Lower leg skin (tissue), 4 donors: ENCODE measurements around the gene KCNJ2. TPM values are rescaled to one million over a fixed set of nuclear protein-coding genes. Genes with fewer than 3 reads are reported as not detected.

Source experiments
- DNase-seq, 2 donors: peaks; one replicate each; pipeline ENCODE4 v3.0.0-alpha.2; 2019; ENCODE audit warnings: low spot score in 2 of 2
- H3K4me3 ChIP-seq: fragments of 200-600 bp; sonication (generic); 2 replicates; pipeline ENCODE4 v1.5.1; 2017; ENCODE audit warnings: mild to moderate bottlenecking, low read depth; ENCODE audit not compliant: poor library complexity, severe bottlenecking
- POLR2A ChIP-seq, 2 donors: fragments of 450-650 bp; IDR thresholded peaks; one replicate each; pipeline ENCODE4 v1.6.1; 2016 to 2017; ENCODE audit warnings: antibody characterized with exemption in 2 of 2, mild to moderate bottlenecking in 1 of 2, moderate library complexity in 1 of 2
- WGBS, 2 donors: methylation state at CpG; one replicate each; pipeline ENCODE4 v1.1.5; 2018; 5-methylcytosine and 5-hydroxymethylcytosine counted together
- intact Hi-C: fragments of 100-400 bp; cut with DNase I; formaldehyde crosslinking; loops from one replicate; pipeline ENCODE4 v1.15.0; 2023; ENCODE audit warnings: low total_unique reads
- total RNA-seq, 4 donors: library from RNA; depleted of rRNA; stranded (reverse); fragments of >200 nt; gene quantifications; one replicate each; pipeline ENCODE4 v1.1.0, GENCODE V29; 2016
- TF ChIP-seq, protein P1 (sequence below), 3 donors: fragments of 450-650 bp; IDR thresholded peaks; one replicate each; pipeline ENCODE4 v1.5.1; 2016; ENCODE audit warnings: antibody characterized with exemption in 3 of 3, mild to moderate bottlenecking in 3 of 3, moderate library complexity in 2 of 3

The KCNJ2 gene
- total RNA-seq, 4 donors from 2014 or later: 5.6 to 11.4 (median 9.7) TPM

DNA sequence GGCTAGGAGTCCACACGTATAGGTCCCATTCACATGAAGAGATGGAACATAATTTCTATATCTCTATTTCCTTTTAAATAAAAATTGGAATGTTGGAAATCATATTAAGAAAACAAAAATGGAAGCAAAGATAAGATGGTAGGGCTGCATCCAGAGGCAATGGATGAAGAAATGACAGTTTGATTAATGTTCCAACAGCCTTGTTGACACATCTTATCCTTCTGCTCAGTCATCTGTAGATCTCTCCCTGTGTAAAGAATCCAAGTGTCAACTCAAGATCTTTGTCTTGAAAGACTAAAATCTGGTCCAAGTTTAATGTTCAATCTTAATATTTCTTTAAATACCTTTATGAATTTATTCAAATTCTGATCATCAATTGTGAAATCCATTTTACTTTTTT lies 7.8 kb upstream of the KCNJ2 start:
- intact Hi-C loops: no loop called here
- no peak for DNase-seq
- TF ChIP-seq POLR2A (IDR thresholded peaks at IDR 0.05): no peak
- TF ChIP-seq, protein P1, sequence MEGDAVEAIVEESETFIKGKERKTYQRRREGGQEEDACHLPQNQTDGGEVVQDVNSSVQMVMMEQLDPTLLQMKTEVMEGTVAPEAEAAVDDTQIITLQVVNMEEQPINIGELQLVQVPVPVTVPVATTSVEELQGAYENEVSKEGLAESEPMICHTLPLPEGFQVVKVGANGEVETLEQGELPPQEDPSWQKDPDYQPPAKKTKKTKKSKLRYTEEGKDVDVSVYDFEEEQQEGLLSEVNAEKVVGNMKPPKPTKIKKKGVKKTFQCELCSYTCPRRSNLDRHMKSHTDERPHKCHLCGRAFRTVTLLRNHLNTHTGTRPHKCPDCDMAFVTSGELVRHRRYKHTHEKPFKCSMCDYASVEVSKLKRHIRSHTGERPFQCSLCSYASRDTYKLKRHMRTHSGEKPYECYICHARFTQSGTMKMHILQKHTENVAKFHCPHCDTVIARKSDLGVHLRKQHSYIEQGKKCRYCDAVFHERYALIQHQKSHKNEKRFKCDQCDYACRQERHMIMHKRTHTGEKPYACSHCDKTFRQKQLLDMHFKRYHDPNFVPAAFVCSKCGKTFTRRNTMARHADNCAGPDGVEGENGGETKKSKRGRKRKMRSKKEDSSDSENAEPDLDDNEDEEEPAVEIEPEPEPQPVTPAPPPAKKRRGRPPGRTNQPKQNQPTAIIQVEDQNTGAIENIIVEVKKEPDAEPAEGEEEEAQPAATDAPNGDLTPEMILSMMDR (IDR thresholded peaks at IDR 0.05): no peak
- no peak overlapping the region for H3K4me3 ChIP-seq
- 82 to 92% methylated on average over 1 of the region's 1 CpG for WGBS, 2 donors

GRCh38 chr17:70165383-70165782 lies 3.9 kb upstream of the KCNJ2 start:
- no peak for TF ChIP-seq POLR2A (IDR thresholded peaks at IDR 0.05)
- TF ChIP-seq, protein P1 (IDR thresholded peaks at IDR 0.05): no peak
- no peak overlapping the region for H3K4me3 ChIP-seq
- 76 to 81% methylated on average over 2 of the region's 2 CpGs for WGBS, 2 donors
- intact Hi-C loops: no loop called here
- no peak for DNase-seq

GRCh38 chr17:70166615-70167014 lies 2.7 kb upstream of the KCNJ2 start:
- TF ChIP-seq, protein P1 (IDR thresholded peaks at IDR 0.05): no peak
- TF ChIP-seq POLR2A (IDR thresholded peaks at IDR 0.05): no peak
- WGBS, 2 donors: 72 to 79% methylated on average over 4 of the region's 4 CpGs
- no peak overlapping the region for H3K4me3 ChIP-seq
- intact Hi-C loops: no loop called here
- DNase-seq: no peak

DNA sequence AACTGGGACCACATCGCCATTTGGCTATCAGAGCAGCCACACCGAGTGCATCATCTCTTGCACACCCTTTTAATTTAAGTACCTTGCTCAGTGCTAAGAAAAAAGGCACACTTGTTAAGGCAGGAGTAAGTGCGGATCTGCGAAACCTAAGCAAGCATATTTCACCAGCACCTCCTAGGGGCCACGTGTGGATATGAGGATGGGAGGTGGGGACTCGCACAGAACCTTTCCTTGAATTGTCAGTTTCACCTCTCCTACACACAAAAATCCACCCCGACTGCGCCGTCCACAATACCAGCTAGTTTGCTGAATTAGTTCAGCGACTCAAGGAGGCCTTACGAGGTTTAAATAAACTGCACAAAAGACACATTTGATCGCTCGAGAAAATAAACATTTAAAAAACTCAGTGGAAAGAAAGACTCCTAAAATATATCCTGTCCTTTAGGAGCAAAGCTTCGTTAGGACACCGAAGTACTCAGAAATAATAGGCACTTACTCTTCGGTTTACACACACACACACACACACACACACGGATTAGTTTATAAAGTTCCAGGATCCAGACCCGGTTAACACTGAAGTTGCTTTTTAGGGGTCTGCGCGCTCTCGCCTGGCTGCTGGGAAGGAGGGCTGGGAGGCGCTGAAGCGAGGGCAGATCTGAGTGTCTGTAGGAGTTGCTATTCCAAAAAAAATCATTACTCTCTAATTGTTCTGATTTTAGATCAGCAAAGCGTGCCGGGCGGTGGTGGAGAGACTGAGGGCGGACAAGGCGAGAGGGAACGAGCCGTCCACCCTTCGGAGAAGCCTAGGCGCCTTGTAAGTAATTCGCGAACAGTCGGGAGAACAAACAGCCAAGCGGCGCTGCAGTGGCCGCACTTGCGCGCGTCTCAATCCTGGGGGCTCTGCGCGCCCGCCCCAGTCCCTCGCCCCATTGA lies 1.0 kb upstream of the KCNJ2 start:
- peak overlapping the region; percentile 41 for H3K4me3 ChIP-seq
- WGBS, 2 donors: 1 to 2% methylated on average over 34 to 45 of the region's 45 CpGs
- intact Hi-C loops: no loop called here
- DNase-seq: peak; percentile 65 to 91
- TF ChIP-seq, protein P1 (IDR thresholded peaks at IDR 0.05): peak in 1 of 3 donors; percentile 31
- no peak for TF ChIP-seq POLR2A (IDR thresholded peaks at IDR 0.05)

DNA sequence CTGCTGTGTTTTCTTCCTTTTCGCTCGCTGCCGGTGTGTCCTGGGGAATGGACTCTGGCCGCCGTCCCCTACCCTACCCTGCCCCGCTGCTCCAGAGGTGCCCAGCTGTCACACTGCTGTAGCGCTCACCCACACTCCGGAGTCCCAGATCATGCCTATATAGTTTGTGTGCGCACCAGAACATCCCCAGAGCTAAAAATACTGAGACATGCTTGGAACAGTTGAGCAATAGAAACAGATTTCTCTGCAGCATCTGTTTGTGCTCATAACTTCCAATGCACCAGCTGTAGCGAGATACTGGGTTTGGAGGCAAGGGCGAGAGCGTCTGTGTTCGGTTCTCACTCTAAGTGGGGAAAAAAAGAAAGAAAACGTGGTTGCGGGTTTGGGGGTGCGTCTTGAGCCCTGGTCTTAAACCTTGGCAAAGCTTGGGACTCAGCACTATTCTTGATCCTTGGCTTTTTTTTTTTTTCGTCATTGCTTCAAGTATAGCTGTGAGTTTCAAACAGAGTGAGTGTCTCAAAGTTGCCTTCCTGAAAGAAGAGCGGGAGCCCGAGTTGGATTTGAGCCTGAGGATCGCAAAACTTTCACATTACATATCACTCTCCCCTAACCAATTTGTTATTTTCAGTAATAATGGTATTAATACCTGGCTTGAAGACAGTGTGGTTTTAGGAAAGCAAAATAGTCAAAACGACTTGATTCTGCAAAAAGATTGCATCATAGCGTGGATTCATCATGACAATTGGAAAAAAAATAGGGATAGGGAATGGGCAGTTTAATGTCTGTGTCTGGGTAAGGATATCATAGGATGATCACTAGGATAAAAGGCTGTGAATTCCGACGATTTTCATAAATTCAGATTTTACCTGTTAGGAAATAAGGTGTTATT lies 621 bp downstream of the KCNJ2 start:
- intact Hi-C loops: no loop called here
- TF ChIP-seq, protein P1 (IDR thresholded peaks at IDR 0.05): no peak
- TF ChIP-seq POLR2A (IDR thresholded peaks at IDR 0.05): no peak
- WGBS, 2 donors: 6% methylated on average over 24 of the region's 24 CpGs
- no peak for DNase-seq
- H3K4me3 ChIP-seq: peak overlapping the region; percentile 35
